Stimulated activated memory B cell treated with anti-CD40 and anti-IgM and Interleukin-4, amounts not matched to agents 10 μg/mL and 1 μg/mL and 100 μg/mL, for 72 hours (primary cell): Measurements from ENCODE around the gene SYNJ2BP.
"Not testable (repeated sequence)": the region's sequence is repeated elsewhere in the genome, so short reads cannot be mapped to it uniquely, and the experiment has no call there.

Experiments
- ATAC-seq: fragments of 150-1000 bp; cut with Tn5 transposase; 2 replicates; pipeline ENCODE4 v1.10.0; 2021
- H3K27ac Mint-ChIP-seq: one replicate; pipeline ENCODE4 v1.8.0; 2022; ENCODE audit warnings: mild to moderate bottlenecking, mixed read lengths
- H3K27me3 Mint-ChIP-seq: one replicate; pipeline ENCODE4 v1.8.0; 2022; ENCODE audit warnings: mixed read lengths
- H3K36me3 Mint-ChIP-seq: one replicate; pipeline ENCODE4 v1.8.0; 2022; ENCODE audit warnings: mixed read lengths
- H3K4me1 Mint-ChIP-seq: one replicate; pipeline ENCODE4 v1.8.0; 2022; ENCODE audit warnings: mixed read lengths
- H3K4me3 Mint-ChIP-seq: one replicate; pipeline ENCODE4 v1.8.0; 2022; ENCODE audit warnings: mild to moderate bottlenecking, moderate library complexity, mixed read lengths
- H3K9me3 Mint-ChIP-seq: one replicate; pipeline ENCODE4 v1.8.0; 2022; ENCODE audit warnings: mixed read lengths

Gene SYNJ2BP

GRCh38 chr14:70403335-70403734 is 13.6 kb downstream of the SYNJ2BP start:
- H3K27ac Mint-ChIP-seq, H3K4me1 Mint-ChIP-seq, H3K4me3 Mint-ChIP-seq, H3K27me3 Mint-ChIP-seq, H3K9me3 Mint-ChIP-seq, ATAC-seq: not testable (repeated sequence)
- H3K36me3 Mint-ChIP-seq, result peaks cover 33% of the 10 kb centered on the region

GRCh38 chr14:70401643-70402042 is 15.2 kb downstream of the SYNJ2BP start:
- peaks cover 31% of the 10 kb centered on the region for H3K36me3 Mint-ChIP-seq
- ATAC-seq, result no peak
- H3K4me3 Mint-ChIP-seq, result no peak overlapping the region
- no peaks in the 10 kb centered on the region for H3K9me3 Mint-ChIP-seq
- no peak overlapping the region for H3K27ac Mint-ChIP-seq
- no peaks in the 10 kb centered on the region for H3K27me3 Mint-ChIP-seq
- H3K4me1 Mint-ChIP-seq, result no peaks in the 10 kb centered on the region

- H3K27ac Mint-ChIP-seq, result no peak overlapping the region
- no peak for ATAC-seq
- no peaks in the 10 kb centered on the region for H3K27me3 Mint-ChIP-seq
- H3K9me3 Mint-ChIP-seq, result no peaks in the 10 kb centered on the region
- peaks cover 9% of the 10 kb centered on the region for H3K4me1 Mint-ChIP-seq
- H3K4me3 Mint-ChIP-seq, result no peak overlapping the region
- H3K36me3 Mint-ChIP-seq, result peaks cover 35% of the 10 kb centered on the region
Measured at GRCh38 chr14:70398706-70399431, 18.0 kb downstream of the SYNJ2BP start.

GRCh38 chr14:70398280-70398679 is 18.6 kb downstream of the SYNJ2BP start:
- ATAC-seq, result no peak
- H3K4me3 Mint-ChIP-seq, result no peak overlapping the region
- H3K4me1 Mint-ChIP-seq, result peaks cover 9% of the 10 kb centered on the region
- H3K9me3 Mint-ChIP-seq, result no peaks in the 10 kb centered on the region
- H3K36me3 Mint-ChIP-seq, result peaks cover 35% of the 10 kb centered on the region
- H3K27me3 Mint-ChIP-seq, result no peaks in the 10 kb centered on the region
- H3K27ac Mint-ChIP-seq, result no peak overlapping the region

GRCh38 chr14:70397746-70398145 is 19.1 kb downstream of the SYNJ2BP start:
- H3K4me3 Mint-ChIP-seq, result no peak overlapping the region
- no peaks in the 10 kb centered on the region for H3K9me3 Mint-ChIP-seq
- no peak for ATAC-seq
- H3K36me3 Mint-ChIP-seq, result peaks cover 39% of the 10 kb centered on the region
- no peaks in the 10 kb centered on the region for H3K27me3 Mint-ChIP-seq
- H3K4me1 Mint-ChIP-seq, result peaks cover 9% of the 10 kb centered on the region
- H3K27ac Mint-ChIP-seq, result no peak overlapping the region

- Mint-ChIP-seq H3K4me3 (no peak overlapping the region), H3K9me3 (no peaks in the 10 kb centered on the region), H3K27me3 (no peaks in the 10 kb centered on the region), H3K27ac (no peak overlapping the region), H3K4me1 (peaks cover 9% of the 10 kb centered on the region), H3K36me3 (peaks cover 55% of the 10 kb centered on the region)
- ATAC-seq, result no peak
Measured at GRCh38 chr14:70394674-70395306, 22.1 kb downstream of the SYNJ2BP start.

GRCh38 chr14:70392676-70393075 is 24.2 kb downstream of the SYNJ2BP start:
- H3K27ac Mint-ChIP-seq, result no peak overlapping the region
- no peak for ATAC-seq
- peaks cover 55% of the 10 kb centered on the region for H3K36me3 Mint-ChIP-seq
- H3K4me3 Mint-ChIP-seq, result no peak overlapping the region
- peaks cover 9% of the 10 kb centered on the region for H3K4me1 Mint-ChIP-seq
- no peaks in the 10 kb centered on the region for H3K27me3 Mint-ChIP-seq
- H3K9me3 Mint-ChIP-seq, result no peaks in the 10 kb centered on the region

- Mint-ChIP-seq H3K27ac (no peak overlapping the region), H3K4me3 (no peak overlapping the region), H3K36me3 (peaks cover 58% of the 10 kb centered on the region), H3K9me3 (no peaks in the 10 kb centered on the region), H3K27me3 (no peaks in the 10 kb centered on the region), H3K4me1 (peaks cover 9% of the 10 kb centered on the region)
- no peak for ATAC-seq
Measured at GRCh38 chr14:70391493-70392391, 25.1 kb downstream of the SYNJ2BP start.

GRCh38 chr14:70382536-70382935 is 34.4 kb downstream of the SYNJ2BP start:
- H3K27me3 Mint-ChIP-seq, result no peaks in the 10 kb centered on the region
- H3K27ac Mint-ChIP-seq, result no peak overlapping the region
- no peak overlapping the region for H3K4me3 Mint-ChIP-seq
- H3K4me1 Mint-ChIP-seq, result no peaks in the 10 kb centered on the region
- no peak for ATAC-seq
- no peaks in the 10 kb centered on the region for H3K9me3 Mint-ChIP-seq
- H3K36me3 Mint-ChIP-seq, result peaks cover 35% of the 10 kb centered on the region

GRCh38 chr14:70380824-70381223 is 36.1 kb downstream of the SYNJ2BP start:
- no peaks in the 10 kb centered on the region for H3K27me3 Mint-ChIP-seq
- ATAC-seq, result no peak
- no peaks in the 10 kb centered on the region for H3K4me1 Mint-ChIP-seq

GRCh38 chr14:70378696-70379095 is 38.2 kb downstream of the SYNJ2BP start:
- Mint-ChIP-seq H3K4me3 (no peak overlapping the region), H3K27me3 (no peaks in the 10 kb centered on the region), H3K36me3 (peaks cover 13% of the 10 kb centered on the region), H3K27ac (no peak overlapping the region), H3K4me1 (no peaks in the 10 kb centered on the region), H3K9me3 (no peaks in the 10 kb centered on the region)
- no peak for ATAC-seq

More at GRCh38 chr14:70380824-70381223, 36.1 kb downstream of the SYNJ2BP start:
- Mint-ChIP-seq H3K36me3 (peaks cover 20% of the 10 kb centered on the region), H3K4me3 (no peak overlapping the region), H3K9me3 (no peaks in the 10 kb centered on the region), H3K27ac (no peak overlapping the region)
